HUDEP-2 (cell line): ENCODE results near the gene SNX13.

Source experiments
- DNase-seq, 76 experiments: peaks; one replicate each; lab custom pipeline; 2025; ENCODE audit not compliant: unreplicated experiment in 76 of 76; lab: John Stamatoyannopoulos, UW

SNX13 gene

DNA sequence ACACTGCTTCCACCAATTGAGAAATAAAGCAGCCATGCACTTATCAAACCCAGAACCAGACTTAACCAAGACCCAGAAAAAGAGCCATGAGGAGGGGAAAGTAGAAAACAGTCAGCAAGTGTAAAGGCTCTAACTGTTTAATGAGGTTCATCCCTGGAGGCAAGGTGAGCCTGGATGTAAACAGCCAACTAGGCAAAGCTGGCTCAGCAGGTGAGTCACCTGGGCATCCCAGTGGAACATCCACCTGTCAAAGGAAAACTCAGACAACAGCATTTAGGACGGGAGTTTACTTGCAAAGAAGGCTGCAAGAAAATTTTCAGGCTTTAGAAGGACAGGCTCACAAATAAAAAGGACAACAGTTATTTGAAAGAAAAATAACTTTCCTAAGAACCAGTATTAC lies 153.0 kb downstream of the SNX13 start:
- DNase-seq = no peak

- no peak for DNase-seq
These were observed 153.9 kb downstream of the SNX13 start for GRCh38 chr7:17786314-17786852.

DNA sequence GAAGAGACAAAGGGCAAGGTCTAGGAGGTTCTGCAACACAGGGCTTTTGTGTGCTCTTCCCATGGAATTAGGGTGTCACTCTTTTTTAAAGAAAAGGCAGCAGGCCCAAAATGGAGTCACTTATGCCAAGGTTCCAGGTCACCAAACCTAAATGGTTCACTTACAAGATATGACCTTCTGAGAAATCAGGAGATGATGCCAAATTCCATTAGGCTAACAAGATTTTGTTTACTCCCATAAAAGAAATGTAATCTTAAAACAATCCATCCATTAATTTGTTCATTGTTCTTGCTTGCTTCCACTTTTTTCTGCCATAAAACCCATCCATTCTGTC lies 158.1 kb downstream of the SNX13 start:
- no peak for DNase-seq

DNA sequence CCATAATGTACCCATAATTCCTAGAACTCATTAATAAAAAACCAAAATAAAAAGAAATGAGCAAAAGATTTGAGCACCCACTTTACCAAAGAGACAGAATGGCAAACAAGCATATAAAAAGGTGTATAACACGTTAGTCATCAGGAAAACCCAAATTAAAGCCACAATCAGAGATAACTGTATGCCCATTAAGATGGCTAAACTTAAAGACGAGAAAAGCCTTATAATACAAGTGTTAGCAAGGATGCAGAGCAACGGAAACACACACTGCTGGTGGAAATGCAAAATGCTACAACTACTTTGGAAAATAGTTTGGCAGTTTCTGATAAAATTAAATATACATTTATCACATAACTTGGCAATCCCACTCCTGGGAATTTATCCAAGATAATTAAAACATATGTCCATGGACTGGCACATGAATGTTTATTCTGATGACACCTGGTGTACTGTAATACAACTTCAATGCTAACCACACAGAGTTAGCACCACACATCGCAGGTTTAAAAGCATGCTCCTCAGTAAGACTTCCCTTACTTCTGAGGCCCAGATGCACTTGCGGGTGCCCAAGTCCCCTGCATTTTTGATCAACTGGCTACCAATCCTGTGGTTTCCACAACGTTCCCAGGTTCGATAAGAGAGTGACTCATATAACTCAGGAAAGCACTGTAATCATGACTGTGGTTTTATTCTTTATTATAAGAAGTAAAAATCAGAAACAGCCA lies 158.6 kb downstream of the SNX13 start:
- peak in 1 of 76 experiments; percentile 4 for DNase-seq

DNA sequence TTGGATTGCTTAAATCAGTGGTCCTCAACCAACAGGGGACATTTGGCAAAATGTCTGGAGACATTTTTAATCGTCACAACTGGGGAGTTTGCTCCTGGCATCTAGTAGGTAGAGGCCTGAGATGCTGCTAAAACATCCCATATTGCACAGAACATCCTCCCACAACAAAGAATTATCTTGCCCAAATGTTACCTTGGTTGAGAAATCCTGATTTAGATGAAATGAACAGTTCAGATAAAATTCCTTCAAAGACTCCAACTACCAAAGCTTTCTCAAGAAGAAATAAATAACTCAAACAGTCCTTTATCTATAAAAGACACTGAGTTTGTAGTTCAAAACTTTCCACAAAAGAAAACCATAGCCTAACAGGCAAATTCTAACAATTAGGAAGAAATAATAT lies 160.9 kb downstream of the SNX13 start:
- no peak for DNase-seq

GRCh38 chr7:17774716-17775288 lies 165.5 kb downstream of the SNX13 start:
- no peak for DNase-seq

DNA sequence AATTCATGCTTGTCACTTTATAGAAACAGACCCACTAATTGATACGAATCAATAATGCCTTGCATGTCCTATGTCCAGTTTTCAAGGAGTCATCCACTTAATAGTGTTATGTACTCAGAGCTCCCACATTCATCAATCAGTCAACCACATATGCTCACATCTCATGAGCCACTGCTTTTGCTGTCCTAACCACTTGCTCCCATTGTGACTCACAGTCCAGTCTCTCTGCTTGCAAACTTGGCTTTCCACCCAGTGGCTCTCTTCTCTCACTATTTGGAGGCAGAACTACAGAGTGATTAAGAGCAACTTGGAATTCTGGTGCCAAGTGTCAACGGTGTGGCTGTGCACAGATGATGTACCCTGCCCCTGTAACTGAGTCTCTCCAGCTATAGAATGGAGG lies 166.0 kb downstream of the SNX13 start:
- peak in 6 of 76 experiments; percentile 2 to 20 (median 8) for DNase-seq

- no peak for DNase-seq
These were observed 167.0 kb downstream of the SNX13 start for GRCh38 chr7:17773289-17773626.

DNA sequence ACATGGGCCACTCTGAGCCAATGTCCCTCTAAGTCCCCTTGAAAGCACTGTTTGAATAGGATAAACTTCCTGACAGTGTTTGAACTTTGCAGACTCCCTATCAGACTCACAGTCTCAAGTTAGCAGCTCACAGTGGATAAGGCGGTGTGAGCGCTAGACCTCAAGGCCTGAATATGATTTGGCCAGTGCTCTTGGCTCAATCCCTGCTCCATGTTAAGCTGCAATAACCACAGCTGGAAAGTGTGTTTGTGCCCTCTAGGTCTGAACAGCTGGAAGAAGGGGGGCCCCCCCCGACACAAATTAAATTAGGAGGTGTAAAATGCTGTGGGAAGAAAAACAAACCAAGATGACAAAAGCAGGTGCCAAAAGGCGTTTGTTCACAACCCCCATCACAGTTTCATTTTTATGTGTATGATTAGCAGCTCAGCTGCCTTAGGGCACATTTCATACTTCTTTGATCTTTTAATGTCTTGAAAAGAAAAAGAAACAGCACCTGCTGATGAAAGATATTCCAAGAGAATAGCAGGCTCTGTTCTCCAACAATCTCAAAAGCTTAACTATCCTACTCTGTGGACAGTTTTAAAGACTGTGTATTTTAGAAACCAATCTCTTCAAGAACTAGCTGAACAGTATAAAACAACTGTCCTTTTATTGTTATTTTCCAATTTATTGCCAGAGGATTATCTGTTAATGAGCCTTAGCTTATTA lies 167.6 kb downstream of the SNX13 start:
- no peak for DNase-seq

- no peak for DNase-seq
These were observed 168.3 kb downstream of the SNX13 start for GRCh38 chr7:17771901-17772408.

DNA sequence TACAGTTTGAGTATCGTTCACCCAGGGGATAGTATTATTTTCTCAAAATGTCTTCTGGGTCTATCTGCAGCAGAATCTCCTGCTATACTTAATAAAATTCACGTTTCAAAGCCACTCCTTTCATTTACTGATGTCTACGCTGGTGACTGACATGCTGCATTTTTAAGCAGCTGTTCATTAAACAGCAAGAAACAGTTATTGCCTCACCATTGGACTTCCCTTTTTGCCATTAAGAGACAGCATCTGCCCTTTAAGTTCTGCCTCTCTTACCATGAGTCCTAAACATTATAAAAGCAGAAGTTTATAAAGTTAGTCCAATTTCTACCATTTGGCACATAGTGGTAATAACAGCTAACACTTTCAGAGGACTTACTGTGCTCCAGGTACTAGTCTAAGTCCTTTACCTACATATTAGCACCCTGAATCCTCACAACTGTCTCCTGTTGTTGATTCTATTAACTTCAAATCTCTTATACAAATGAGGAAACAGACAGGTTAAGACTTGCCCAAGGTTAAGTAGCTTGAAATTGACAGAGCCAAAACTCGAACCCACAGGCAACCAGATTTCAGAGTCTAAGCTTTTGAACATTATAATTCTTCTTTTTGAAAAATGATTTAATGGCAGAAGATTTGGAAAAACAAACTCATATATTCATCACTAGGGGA lies 169.5 kb downstream of the SNX13 start:
- peak in 1 of 76 experiments; percentile 7 for DNase-seq

- peak in 61 of 76 experiments; percentile 3 to 63 (median 44) for DNase-seq
These were observed 170.4 kb downstream of the SNX13 start for GRCh38 chr7:17769918-17770317.

DNA sequence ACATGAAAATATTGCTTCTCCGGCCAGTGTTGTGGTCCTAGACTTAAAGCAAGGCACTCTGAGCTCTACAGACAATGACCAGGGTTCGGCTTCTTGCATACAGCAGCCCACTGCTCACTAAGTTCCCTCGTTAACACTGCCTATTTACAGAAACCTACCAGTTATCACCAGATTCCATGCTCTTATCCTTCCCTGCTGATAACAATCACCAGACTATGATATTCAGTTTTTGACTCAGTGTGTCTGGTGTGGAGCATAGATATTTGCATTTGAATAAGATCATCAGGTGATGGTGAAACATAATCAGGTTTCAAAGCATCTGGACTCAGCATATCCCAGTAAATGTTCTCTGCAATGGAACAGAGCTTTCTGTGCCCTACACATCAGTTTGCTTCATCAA lies 182.3 kb downstream of the SNX13 start:
- DNase-seq = no peak

- no peak for DNase-seq
These were observed 194.2 kb downstream of the SNX13 start for GRCh38 chr7:17746020-17746530.

- DNase-seq = no peak
These were observed 194.7 kb downstream of the SNX13 start for GRCh38 chr7:17745610-17746009.

GRCh38 chr7:17743316-17743715 lies 197.0 kb downstream of the SNX13 start:
- no peak for DNase-seq

GRCh38 chr7:17741426-17741825 lies 198.9 kb downstream of the SNX13 start:
- no peak for DNase-seq
